Epithelial cell of proximal tubule (primary cell): Measurements from ENCODE around the gene EPHB1. TPM values are rescaled to one million over a fixed set of nuclear protein-coding genes. Genes with fewer than 3 reads are reported as not detected.
"Not testable (repeated sequence)": the region's sequence is repeated elsewhere in the genome, so short reads cannot be mapped to it uniquely, and the experiment has no call there.

Experiments
- DNase-seq: peaks from one replicate; pipeline ENCODE4 v3.0.0-alpha.2; 2011; ENCODE audit warnings: low read depth
- H3K4me3 ChIP-seq: 2 replicates; pipeline ENCODE4 v1.5.1; 2011; ENCODE audit warnings: low read depth, mild to moderate bottlenecking, low read length
- total RNA-seq: library from RNA; depleted of rRNA; stranded (reverse); fragments of >200 nt; gene quantifications from 2 replicates; pipeline ENCODE4 v1.2.3, GENCODE V29; 2015
- TF ChIP-seq, protein P1 (sequence below): conservative IDR thresholded peaks from 2 replicates; pipeline ENCODE4 v1.5.1; 2012; ENCODE audit warnings: low read depth, mild to moderate bottlenecking, low read length

The EPHB1 gene
- total RNA-seq, 1 donor from 2014 or later = 1.6 TPM

GRCh38 chr3:134964226-134964625 is 169.2 kb downstream of the EPHB1 start:
- TF ChIP-seq, protein P1, sequence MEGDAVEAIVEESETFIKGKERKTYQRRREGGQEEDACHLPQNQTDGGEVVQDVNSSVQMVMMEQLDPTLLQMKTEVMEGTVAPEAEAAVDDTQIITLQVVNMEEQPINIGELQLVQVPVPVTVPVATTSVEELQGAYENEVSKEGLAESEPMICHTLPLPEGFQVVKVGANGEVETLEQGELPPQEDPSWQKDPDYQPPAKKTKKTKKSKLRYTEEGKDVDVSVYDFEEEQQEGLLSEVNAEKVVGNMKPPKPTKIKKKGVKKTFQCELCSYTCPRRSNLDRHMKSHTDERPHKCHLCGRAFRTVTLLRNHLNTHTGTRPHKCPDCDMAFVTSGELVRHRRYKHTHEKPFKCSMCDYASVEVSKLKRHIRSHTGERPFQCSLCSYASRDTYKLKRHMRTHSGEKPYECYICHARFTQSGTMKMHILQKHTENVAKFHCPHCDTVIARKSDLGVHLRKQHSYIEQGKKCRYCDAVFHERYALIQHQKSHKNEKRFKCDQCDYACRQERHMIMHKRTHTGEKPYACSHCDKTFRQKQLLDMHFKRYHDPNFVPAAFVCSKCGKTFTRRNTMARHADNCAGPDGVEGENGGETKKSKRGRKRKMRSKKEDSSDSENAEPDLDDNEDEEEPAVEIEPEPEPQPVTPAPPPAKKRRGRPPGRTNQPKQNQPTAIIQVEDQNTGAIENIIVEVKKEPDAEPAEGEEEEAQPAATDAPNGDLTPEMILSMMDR = no peak
- no peak overlapping the region for H3K4me3 ChIP-seq
- DNase-seq = no peak

DNA sequence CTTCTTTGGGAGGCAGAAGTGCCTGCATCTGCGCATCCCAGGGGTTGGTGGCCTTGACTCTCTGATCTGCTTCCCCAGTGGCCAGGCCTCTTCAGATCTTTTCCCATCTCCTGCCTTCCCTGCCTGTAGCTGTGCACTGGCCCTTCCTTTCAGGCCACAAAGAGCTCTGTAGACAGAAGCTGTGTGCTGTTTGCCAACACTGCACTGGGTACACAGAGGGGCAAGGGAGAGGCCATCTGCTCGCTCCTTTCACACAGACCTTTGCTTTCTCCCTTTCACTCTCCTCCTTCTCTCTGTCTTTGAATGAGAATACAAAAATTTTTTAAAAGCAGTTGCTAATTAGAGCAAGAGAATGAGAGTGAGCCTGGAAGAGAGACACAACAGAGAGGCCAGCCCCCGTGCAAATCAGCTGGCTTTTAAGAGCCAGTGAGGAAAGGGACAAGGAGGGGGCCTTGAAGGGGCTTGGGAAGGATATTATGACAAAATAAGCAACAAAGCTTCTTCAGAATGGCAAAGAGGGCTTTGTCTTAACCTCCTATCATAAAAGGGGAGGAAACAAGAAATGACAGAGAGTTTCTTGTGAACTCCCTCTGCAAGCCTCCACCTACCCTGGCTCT is 170.9 kb downstream of the EPHB1 start:
- H3K4me3 ChIP-seq = no peak overlapping the region
- DNase-seq = no peak
- TF ChIP-seq, protein P1 = no peak

DNA sequence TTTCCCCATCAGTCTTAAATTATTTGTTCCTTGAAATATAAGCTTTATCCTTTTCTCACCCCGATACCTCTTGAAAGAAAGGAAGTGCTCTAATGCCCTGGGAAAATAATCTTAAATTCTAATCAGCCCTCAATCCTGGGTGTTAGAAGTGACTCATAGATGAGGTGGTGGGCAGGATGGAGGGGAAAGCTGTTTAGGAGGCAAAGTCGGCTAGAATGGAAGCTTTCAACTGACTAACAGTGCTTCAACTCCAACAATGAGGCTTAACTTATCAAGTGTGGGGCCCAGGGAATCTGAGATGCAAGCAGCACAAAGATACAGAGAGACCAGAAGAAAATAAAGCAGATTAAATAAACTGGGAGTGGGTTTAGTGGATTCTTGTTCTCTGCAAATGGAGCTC is 175.8 kb downstream of the EPHB1 start:
- TF ChIP-seq, protein P1 = no peak
- H3K4me3 ChIP-seq = no peak overlapping the region
- no peak for DNase-seq

DNA sequence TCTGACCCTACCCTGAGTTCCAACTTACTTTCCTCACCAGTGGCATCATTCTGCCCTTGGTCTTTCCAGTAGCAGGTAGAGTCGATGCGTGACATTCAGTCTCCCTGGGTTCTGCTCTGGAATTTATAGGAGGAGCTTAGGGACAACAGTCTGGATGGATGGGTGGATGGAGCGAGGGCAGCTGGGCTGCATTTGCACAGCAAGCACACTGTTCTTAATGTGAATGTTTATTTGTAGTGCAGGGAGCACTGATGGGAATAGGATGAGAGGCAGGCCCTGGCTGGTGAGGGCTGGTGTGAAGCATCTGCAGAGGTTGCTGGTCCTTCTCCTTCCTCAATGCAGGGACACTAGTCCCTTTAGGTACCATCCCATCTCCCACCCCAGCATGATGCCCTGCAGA is 176.2 kb downstream of the EPHB1 start:
- H3K4me3 ChIP-seq = no peak overlapping the region
- TF ChIP-seq, protein P1 = no peak
- no peak for DNase-seq

- H3K4me3 ChIP-seq, DNase-seq: not testable (repeated sequence)
Observed at GRCh38 chr3:134971907-134972306, 176.8 kb downstream of the EPHB1 start.

GRCh38 chr3:134972836-134973455 is 177.9 kb downstream of the EPHB1 start:
- H3K4me3 ChIP-seq = no peak overlapping the region
- TF ChIP-seq, protein P1 = no peak
- DNase-seq = no peak

DNA sequence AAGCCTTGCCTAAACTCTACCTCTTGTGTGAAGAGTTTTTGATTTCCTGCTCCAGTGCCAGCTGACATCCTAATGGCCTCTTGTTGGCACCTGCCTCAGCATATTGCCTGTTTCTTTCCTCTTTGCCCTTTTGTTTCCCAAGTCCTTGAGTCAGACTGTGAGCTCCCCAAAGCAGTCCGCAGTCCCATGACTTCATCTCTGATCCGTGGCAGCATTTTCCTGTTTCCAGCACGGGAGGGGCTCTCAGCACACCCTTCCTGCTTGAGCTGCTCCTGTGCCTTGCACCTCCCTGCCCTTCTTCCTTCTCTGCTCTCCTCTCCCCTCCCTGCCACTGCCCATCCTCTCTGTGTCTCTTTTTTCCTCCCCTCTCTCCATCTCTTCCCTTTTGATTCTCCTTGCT is 179.6 kb downstream of the EPHB1 start:
- H3K4me3 ChIP-seq = no peak overlapping the region
- TF ChIP-seq, protein P1 = no peak
- DNase-seq = no peak
